ENCODE data around the gene STARD5.

Gene STARD5

DNA sequence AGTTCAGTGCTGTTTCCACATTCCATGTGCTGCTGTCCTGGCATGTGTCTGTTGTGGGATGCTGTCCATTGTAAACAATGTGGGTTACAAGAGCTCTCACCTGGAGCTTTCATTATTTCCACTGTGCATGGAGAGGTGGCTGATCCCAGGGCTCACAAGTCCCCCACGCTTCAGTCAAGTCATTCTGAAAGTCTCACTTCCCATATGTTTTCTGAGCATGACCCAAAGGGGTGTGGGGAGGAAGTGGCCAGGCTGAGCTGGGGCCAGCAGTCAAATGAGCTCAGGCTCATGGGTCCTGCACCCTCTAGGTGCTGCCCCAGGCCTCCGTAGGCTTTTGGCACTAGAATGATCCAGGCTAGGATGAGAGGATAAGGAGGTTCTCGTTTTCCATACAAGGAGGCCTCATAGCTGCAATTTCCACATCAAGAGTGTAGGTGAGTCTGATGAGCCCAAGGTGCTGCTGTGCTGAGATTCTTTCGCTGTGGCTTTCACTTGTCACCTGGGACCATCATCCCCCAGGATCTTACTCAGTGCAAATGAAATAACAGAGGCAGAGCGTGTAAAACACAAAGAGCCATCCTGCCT is 22.0 kb downstream of the STARD5 start:
- Histone ChIP-seq H3K4me3 (ENCODE audit: low read length) (no peak overlapping the region), H3K27ac (ENCODE audit: low read length) (no peak overlapping the region), H3K27me3 (ENCODE audit: control insufficient read depth, insufficient read depth, low read length) (no peaks in the 10 kb centered on the region), H3K36me3 (ENCODE audit: control insufficient read depth, insufficient read depth, low read length) (no peaks in the 10 kb centered on the region), H3K4me1 (ENCODE audit: control insufficient read depth, insufficient read depth, low read length) (peaks cover 6% of the 10 kb centered on the region), H3K9me3 (ENCODE audit: control insufficient read depth, insufficient read depth, low read length) (no peaks in the 10 kb centered on the region)
- WGBS (ENCODE audit: insufficient coverage, insufficient read length), result no CpG with 5 or more reads among the region's 5 CpGs
- no peak for DNase-seq (ENCODE audit: low read depth, low spot score)

DNA sequence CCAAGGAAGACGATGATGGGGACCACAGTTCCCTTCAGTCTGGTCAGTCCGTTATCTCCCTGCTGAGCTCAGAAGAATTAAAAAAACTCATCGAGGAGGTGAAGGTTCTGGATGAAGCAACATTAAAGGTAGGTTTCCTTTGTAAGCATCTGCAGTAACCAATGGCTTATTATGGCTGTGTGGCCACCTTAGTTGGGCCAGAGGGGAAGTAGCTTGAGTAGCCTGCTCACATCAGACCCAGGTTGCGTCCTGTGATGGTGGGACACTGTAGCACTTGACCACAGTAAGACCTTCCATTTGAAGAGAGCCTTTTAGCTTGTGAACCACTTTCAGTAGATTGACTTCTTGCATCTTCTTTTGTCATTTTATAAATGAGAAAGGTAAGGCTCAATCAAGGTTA is 22.6 kb downstream of the STARD5 start:
- Histone ChIP-seq H3K27ac (ENCODE audit: low read length) (no peak overlapping the region), H3K27me3 (ENCODE audit: control insufficient read depth, insufficient read depth, low read length) (no peaks in the 10 kb centered on the region), H3K4me3 (ENCODE audit: low read length) (no peak overlapping the region), H3K36me3 (ENCODE audit: control insufficient read depth, insufficient read depth, low read length) (no peaks in the 10 kb centered on the region), H3K4me1 (ENCODE audit: control insufficient read depth, insufficient read depth, low read length) (peaks cover 6% of the 10 kb centered on the region), H3K9me3 (ENCODE audit: control insufficient read depth, insufficient read depth, low read length) (no peaks in the 10 kb centered on the region)
- no CpG with 5 or more reads among the region's 4 CpGs for WGBS (ENCODE audit: insufficient coverage, insufficient read length)
- DNase-seq (ENCODE audit: low read depth, low spot score), result no peak

DNA sequence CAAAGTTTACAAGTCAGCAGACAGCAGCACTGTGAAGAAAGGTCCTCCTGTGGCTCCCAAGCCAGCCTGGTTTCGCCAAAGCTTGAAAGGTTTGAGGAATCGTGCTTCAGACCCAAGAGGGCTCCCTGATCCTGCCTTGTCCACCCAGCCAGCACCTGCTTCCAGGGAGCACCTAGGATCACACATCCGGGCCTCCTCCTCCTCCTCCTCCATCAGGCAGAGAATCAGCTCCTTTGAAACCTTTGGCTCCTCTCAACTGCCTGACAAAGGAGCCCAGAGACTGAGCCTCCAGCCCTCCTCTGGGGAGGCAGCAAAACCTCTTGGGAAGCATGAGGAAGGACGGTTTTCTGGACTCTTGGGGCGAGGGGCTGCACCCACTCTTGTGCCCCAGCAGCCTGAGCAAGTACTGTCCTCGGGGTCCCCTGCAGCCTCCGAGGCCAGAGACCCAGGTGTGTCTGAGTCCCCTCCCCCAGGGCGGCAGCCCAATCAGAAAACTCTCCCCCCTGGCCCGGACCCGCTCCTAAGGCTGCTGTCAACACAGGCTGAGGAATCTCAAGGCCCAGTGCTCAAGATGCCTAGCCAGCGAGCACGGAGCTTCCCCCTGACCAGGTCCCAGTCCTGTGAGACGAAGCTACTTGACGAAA is 24.2 kb downstream of the STARD5 start:
- no peak overlapping the region for H3K27ac ChIP-seq (ENCODE audit: low read length)
- H3K4me1 ChIP-seq (ENCODE audit: control insufficient read depth, insufficient read depth, low read length), result peaks cover 6% of the 10 kb centered on the region
- H3K9me3 ChIP-seq (ENCODE audit: control insufficient read depth, insufficient read depth, low read length), result no peaks in the 10 kb centered on the region
- no peaks in the 10 kb centered on the region; the same call in 1 of the 2 replicates for H3K27me3 ChIP-seq (ENCODE audit: control insufficient read depth, insufficient read depth, low read length)
- H3K4me3 ChIP-seq (ENCODE audit: low read length), result no peak overlapping the region
- no peak for DNase-seq (ENCODE audit: low read depth, low spot score)
- no CpG with 5 or more reads among the region's 14 CpGs for WGBS (ENCODE audit: insufficient coverage, insufficient read length)
- no peaks in the 10 kb centered on the region for H3K36me3 ChIP-seq (ENCODE audit: control insufficient read depth, insufficient read depth, low read length)

DNA sequence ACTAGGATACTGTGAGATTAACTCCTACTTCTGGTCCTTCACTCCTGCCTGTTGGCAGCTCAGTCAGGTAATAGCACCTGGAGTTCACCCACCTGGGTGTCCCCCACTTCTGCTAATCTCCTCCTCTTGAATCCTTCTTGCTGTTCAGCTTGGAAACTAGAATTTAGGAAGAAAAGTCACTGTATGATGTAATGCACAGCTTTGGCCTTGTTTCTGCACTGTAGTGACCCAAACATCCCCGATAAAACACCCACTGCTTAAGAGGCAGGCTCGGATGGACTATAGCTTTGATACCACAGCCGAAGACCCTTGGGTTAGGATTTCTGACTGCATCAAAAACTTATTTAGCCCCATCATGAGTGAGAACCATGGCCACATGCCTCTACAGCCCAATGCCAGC is 24.8 kb downstream of the STARD5 start:
- no peak for DNase-seq (ENCODE audit: low read depth, low spot score)
- no peaks in the 10 kb centered on the region for H3K9me3 ChIP-seq (ENCODE audit: control insufficient read depth, insufficient read depth, low read length)
- WGBS (ENCODE audit: insufficient coverage, insufficient read length), result no CpG with 5 or more reads among the region's 3 CpGs
- H3K27ac ChIP-seq (ENCODE audit: low read length), result no peak overlapping the region
- H3K4me3 ChIP-seq (ENCODE audit: low read length), result no peak overlapping the region
- H3K27me3 ChIP-seq (ENCODE audit: control insufficient read depth, insufficient read depth, low read length), result no peaks in the 10 kb centered on the region; the same call in 1 of the 2 replicates
- H3K4me1 ChIP-seq (ENCODE audit: control insufficient read depth, insufficient read depth, low read length), result peaks cover 4% of the 10 kb centered on the region
- no peaks in the 10 kb centered on the region for H3K36me3 ChIP-seq (ENCODE audit: control insufficient read depth, insufficient read depth, low read length)

DNA sequence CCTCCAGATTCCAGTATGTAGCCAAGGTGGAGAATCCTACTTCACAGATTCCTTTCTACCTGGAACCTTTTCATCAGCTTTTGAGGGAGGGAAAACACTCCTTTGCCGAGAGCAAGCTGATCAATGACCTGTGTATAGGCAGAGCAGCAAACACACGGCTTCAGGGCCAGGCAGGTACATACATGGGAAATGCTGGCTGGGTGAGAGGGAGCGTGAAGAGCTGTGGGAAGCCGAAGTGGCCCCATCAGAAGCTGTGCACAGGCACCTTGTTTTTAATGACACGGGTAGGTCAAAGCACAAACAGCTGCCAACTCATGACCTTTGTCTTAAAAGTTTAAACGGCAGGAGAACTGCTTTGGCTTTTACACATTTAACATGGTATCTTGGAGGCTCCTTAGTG is 25.3 kb downstream of the STARD5 start:
- Histone ChIP-seq H3K4me1 (ENCODE audit: control insufficient read depth, insufficient read depth, low read length) (peaks cover 2% of the 10 kb centered on the region), H3K27ac (ENCODE audit: low read length) (no peak overlapping the region), H3K36me3 (ENCODE audit: control insufficient read depth, insufficient read depth, low read length) (no peaks in the 10 kb centered on the region), H3K27me3 (ENCODE audit: control insufficient read depth, insufficient read depth, low read length) (no peaks in the 10 kb centered on the region; the same call in 1 of the 2 replicates), H3K4me3 (ENCODE audit: low read length) (no peak overlapping the region), H3K9me3 (ENCODE audit: control insufficient read depth, insufficient read depth, low read length) (no peaks in the 10 kb centered on the region)
- DNase-seq (ENCODE audit: low read depth, low spot score), result no peak
- WGBS (ENCODE audit: insufficient coverage, insufficient read length), result no CpG with 5 or more reads among the region's 6 CpGs

DNA sequence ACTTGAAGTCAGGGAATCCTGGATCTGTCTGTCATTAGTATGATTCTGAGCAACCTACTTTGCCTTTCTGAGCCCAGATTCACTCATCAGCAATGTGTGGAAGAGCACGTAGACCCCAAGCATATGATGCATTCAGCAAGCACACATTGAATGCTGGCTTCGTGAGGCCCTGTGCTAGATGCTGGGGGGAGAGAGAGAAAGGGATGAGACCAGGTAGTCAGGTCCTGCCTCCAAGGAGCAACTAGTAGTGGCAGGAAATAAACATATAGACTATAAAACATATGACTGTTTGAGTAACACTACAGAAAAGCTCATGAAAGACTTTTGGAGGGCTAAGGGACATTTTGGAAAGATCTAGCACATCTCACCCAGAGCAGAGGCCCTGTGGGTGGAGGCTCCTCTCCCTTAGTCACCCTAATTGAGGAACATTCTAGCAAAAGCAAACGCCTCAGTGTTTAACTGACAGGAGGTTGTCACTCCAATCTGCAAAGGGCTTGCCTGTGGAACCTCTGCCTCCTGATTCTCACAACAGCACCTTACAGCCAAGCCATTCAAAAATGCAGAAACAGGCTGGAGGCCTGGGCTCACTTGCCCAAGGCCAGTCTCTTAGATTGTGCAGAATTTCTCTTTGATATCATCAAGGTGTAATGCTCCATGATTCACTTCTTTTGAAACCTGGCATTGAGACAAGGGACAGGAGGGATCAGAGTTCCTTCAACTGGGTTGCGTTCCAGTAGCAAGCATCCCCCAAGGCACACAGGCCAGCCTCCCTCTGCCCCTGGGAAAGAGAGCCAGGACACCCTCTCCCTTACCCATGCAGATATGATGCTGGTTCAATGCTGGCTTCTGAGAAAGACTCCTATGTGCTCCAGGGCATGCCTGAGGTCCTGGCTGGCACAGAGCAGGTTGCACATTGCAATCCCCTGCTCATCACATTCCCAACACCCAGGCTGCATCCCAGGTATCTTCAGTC is 26.1 kb downstream of the STARD5 start:
- Histone ChIP-seq H3K9me3 (ENCODE audit: control insufficient read depth, insufficient read depth, low read length) (no peaks in the 10 kb centered on the region), H3K27me3 (ENCODE audit: control insufficient read depth, insufficient read depth, low read length) (no peaks in the 10 kb centered on the region; the same call in 1 of the 2 replicates), H3K4me3 (ENCODE audit: low read length) (no peak overlapping the region), H3K36me3 (ENCODE audit: control insufficient read depth, insufficient read depth, low read length) (no peaks in the 10 kb centered on the region), H3K27ac (ENCODE audit: low read length) (no peak overlapping the region), H3K4me1 (ENCODE audit: control insufficient read depth, insufficient read depth, low read length) (no peaks in the 10 kb centered on the region)
- no peak for DNase-seq (ENCODE audit: low read depth, low spot score)
- no CpG with 5 or more reads among the region's 4 CpGs for WGBS (ENCODE audit: insufficient coverage, insufficient read length)

DNA sequence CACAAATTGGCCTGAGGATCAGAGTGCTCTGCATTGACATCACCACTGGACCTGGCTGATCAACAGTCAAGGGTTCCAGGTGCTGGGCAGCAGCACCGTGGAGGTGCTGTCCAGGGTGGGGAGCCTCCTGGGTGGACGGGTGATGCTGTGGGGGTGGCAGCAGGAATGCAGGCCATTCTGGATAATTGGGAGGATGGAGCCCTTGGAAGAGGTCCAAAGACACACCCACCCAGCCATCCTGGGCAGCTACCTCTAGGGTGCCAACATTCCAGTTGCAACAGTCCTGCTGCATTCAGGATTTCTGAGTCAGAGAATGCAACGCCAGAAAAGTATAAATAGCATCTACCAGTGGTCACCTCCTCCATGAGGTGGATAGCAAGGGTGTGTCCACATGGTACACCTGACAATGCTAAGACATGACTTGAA is 26.8 kb downstream of the STARD5 start:
- no peak for DNase-seq (ENCODE audit: low read depth, low spot score)
- no peak overlapping the region for H3K4me3 ChIP-seq (ENCODE audit: low read length)
- no peak overlapping the region for H3K27ac ChIP-seq (ENCODE audit: low read length)
- H3K4me1 ChIP-seq (ENCODE audit: control insufficient read depth, insufficient read depth, low read length), result no peaks in the 10 kb centered on the region
- no peaks in the 10 kb centered on the region; the same call in 1 of the 2 replicates for H3K27me3 ChIP-seq (ENCODE audit: control insufficient read depth, insufficient read depth, low read length)
- no CpG with 5 or more reads among the region's 3 CpGs for WGBS (ENCODE audit: insufficient coverage, insufficient read length)
- H3K36me3 ChIP-seq (ENCODE audit: control insufficient read depth, insufficient read depth, low read length), result no peaks in the 10 kb centered on the region
- H3K9me3 ChIP-seq (ENCODE audit: control insufficient read depth, insufficient read depth, low read length), result no peaks in the 10 kb centered on the region

DNA sequence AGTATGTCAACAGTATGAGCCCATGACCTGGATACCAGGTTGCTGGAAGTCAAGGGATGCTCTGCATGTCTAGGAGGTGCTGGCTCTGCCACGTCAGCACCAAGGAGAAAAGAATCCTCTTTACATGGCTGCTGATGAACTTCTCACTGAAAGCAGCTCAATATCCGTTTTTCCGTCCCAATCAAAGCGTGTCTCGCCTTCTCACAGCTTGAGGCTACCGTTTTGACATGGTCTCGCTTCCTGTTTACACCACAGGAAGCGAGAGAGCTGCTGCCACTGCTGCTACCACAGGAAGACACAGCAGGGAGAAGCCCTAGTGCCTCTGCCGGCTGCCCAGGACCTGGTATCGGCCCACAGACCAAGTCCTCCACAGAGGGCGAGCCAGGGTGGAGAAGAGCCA is 27.3 kb downstream of the STARD5 start:
- H3K4me3 ChIP-seq (ENCODE audit: low read length), result no peak overlapping the region
- no peaks in the 10 kb centered on the region for H3K36me3 ChIP-seq (ENCODE audit: control insufficient read depth, insufficient read depth, low read length)
- no peaks in the 10 kb centered on the region for H3K4me1 ChIP-seq (ENCODE audit: control insufficient read depth, insufficient read depth, low read length)
- no peaks in the 10 kb centered on the region for H3K9me3 ChIP-seq (ENCODE audit: control insufficient read depth, insufficient read depth, low read length)
- H3K27me3 ChIP-seq (ENCODE audit: control insufficient read depth, insufficient read depth, low read length), result no peaks in the 10 kb centered on the region; the same call in 1 of the 2 replicates
- no CpG with 5 or more reads among the region's 11 CpGs for WGBS (ENCODE audit: insufficient coverage, insufficient read length)
- DNase-seq (ENCODE audit: low read depth, low spot score), result no peak
- no peak overlapping the region for H3K27ac ChIP-seq (ENCODE audit: low read length)

DNA sequence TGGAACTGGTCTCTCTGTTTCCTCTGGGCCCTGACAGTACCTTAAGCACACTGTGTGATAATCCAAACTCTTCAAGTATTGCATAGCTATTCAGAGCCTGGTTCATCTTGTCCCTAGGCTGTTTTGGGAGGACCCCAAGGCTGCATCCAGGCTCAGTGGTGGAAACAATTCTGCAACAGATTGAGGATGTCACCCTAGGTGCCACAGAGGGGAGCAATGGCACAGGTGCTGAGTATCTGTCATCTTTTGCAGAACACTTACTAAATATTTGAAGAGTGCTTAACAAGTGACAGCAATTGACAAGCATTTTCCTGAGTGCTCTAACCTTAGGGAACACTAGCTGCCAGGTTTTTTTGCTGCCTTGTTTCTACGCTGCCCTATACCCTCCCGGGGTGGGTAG is 27.8 kb downstream of the STARD5 start:
- no peaks in the 10 kb centered on the region for H3K36me3 ChIP-seq (ENCODE audit: control insufficient read depth, insufficient read depth, low read length)
- H3K4me1 ChIP-seq (ENCODE audit: control insufficient read depth, insufficient read depth, low read length), result no peaks in the 10 kb centered on the region

DNA sequence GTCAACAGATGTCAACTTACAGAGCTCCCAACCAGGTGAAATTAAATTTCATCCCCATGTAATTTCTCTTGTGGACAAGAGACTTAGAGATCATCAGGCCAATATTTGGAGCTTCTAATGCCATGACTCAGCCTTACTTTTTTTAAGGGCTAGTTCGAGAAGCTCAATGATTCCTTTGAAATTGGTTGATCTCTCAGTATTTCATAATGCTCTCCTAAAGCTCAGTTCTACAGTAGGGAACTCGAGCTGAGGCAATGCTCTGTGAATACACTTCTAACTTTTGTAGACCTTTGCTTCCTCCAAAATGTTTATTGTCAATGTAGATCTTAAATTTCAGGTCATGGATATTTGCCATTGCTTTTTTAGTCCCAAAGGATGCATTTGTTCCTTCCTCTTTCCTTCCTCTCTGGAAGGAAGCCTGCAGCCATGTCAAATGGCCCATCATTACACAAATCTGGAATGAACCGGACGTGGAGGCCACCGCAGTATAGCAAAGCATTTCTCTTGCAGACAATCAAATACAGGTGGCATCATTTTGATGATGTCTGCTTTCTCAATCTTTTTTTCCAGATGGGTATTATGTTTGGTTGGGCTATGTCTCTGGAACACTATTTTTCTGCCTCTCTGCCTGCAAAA is 28.3 kb downstream of the STARD5 start:
- no peak for DNase-seq (ENCODE audit: low read depth, low spot score)
- Histone ChIP-seq H3K36me3 (ENCODE audit: control insufficient read depth, insufficient read depth, low read length) (no peaks in the 10 kb centered on the region), H3K4me3 (ENCODE audit: low read length) (no peak overlapping the region), H3K27me3 (ENCODE audit: control insufficient read depth, insufficient read depth, low read length) (no peaks in the 10 kb centered on the region; the same call in 1 of the 2 replicates), H3K9me3 (ENCODE audit: control insufficient read depth, insufficient read depth, low read length) (no peaks in the 10 kb centered on the region), H3K27ac (ENCODE audit: low read length) (no peak overlapping the region), H3K4me1 (ENCODE audit: control insufficient read depth, insufficient read depth, low read length) (no peaks in the 10 kb centered on the region)
- WGBS (ENCODE audit: insufficient coverage, insufficient read length), result no CpG with 5 or more reads among the region's 5 CpGs

More for the DNA sequence above, 27.8 kb downstream of the STARD5 start:
- no peak overlapping the region for H3K4me3 ChIP-seq (ENCODE audit: low read length)
- no peak for DNase-seq (ENCODE audit: low read depth, low spot score)
- WGBS (ENCODE audit: insufficient coverage, insufficient read length), result no CpG with 5 or more reads among the region's 2 CpGs
- H3K27ac ChIP-seq (ENCODE audit: low read length), result no peak overlapping the region
- H3K9me3 ChIP-seq (ENCODE audit: control insufficient read depth, insufficient read depth, low read length), result no peaks in the 10 kb centered on the region
- no peaks in the 10 kb centered on the region; the same call in 1 of the 2 replicates for H3K27me3 ChIP-seq (ENCODE audit: control insufficient read depth, insufficient read depth, low read length)

Measured in iPS DF 6.9 (cell line).